GM12864 (cell line): ENCODE data around the gene GALR3.

Experiments used
- DNase-seq: peaks from one replicate; pipeline ENCODE4 v3.0.0-alpha.2; 2011; ENCODE audit warnings: low read depth
- H3K4me3 ChIP-seq: 2 replicates; pipeline ENCODE4 v1.5.1; 2011; ENCODE audit warnings: mild to moderate bottlenecking, low read depth, low read length, control low read depth
- CTCF ChIP-seq: IDR thresholded peaks from 2 replicates; pipeline ENCODE4 v1.5.1; 2011; ENCODE audit warnings: low read depth, mild to moderate bottlenecking, moderate library complexity, low read length, control low read depth, inconsistent platforms; ENCODE audit errors: missing control alignments

GALR3 gene

GRCh38 chr22:37781434-37782059, 41.6 kb upstream of the GALR3 start:
- DNase-seq: no peak
- no peak for TF ChIP-seq CTCF
- H3K4me3 ChIP-seq: no peak overlapping the region

GRCh38 chr22:37782340-37783168, 40.6 kb upstream of the GALR3 start:
- no peak for TF ChIP-seq CTCF
- H3K4me3 ChIP-seq: no peak overlapping the region
- DNase-seq: no peak

- no peak for DNase-seq
- H3K4me3 ChIP-seq: no peak overlapping the region
- no peak for TF ChIP-seq CTCF
These were observed 38.2 kb upstream of the GALR3 start for GRCh38 chr22:37784829-37785495.

GRCh38 chr22:37790234-37790633, 32.9 kb upstream of the GALR3 start:
- DNase-seq: no peak
- no peak overlapping the region for H3K4me3 ChIP-seq
- TF ChIP-seq CTCF: no peak

- no peak for DNase-seq
- no peak overlapping the region for H3K4me3 ChIP-seq
- TF ChIP-seq CTCF: no peak
These were observed 30.7 kb upstream of the GALR3 start for GRCh38 chr22:37792494-37792893.

GRCh38 chr22:37794376-37794775, 28.8 kb upstream of the GALR3 start:
- TF ChIP-seq CTCF: no peak
- H3K4me3 ChIP-seq: no peak overlapping the region
- DNase-seq: no peak
